ENCODE results near the gene HOXD4.

DNA sequence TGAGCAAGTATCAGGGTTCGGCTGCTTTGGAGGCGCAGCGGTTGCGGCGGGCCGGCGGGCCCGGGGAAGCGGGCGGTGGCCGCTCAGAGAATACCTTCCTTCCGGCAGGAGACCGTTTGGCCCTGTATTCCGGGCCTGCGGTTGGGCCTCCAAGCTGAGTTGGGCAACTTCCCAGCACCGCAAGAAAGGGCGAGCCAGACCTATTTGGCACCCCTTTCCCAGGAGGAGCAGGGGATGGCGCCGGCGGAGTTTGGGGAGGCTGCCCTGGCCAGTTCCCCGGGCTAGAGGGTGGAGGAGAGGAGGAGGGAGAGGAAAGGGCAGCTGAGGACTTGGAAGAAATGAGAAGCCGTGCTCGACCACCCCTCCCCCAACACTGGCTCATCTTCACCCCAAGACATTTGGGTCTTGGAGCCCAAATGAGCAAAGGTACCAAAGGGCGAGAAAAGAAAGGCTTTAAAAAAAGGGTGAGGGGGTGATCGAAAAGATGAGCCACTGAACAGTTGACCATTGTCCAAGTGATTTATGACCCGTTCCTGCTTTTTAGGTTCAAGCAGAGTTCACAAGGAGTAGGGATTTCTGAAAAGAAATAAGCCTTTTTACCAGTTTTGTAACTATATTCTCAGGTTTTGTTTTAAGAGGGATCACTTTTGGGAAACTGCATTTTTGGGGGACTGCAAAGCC, 14.2 kb downstream of the HOXD4 start:
- no peak for TF ChIP-seq POLR2A (IDR thresholded peaks at IDR 0.05; ENCODE audit: low read length)
- TF ChIP-seq NFE2L2 (conservative IDR thresholded peaks at IDR 0.05; ENCODE audit: low read length), result no peak
- TF ChIP-seq, protein P1, sequence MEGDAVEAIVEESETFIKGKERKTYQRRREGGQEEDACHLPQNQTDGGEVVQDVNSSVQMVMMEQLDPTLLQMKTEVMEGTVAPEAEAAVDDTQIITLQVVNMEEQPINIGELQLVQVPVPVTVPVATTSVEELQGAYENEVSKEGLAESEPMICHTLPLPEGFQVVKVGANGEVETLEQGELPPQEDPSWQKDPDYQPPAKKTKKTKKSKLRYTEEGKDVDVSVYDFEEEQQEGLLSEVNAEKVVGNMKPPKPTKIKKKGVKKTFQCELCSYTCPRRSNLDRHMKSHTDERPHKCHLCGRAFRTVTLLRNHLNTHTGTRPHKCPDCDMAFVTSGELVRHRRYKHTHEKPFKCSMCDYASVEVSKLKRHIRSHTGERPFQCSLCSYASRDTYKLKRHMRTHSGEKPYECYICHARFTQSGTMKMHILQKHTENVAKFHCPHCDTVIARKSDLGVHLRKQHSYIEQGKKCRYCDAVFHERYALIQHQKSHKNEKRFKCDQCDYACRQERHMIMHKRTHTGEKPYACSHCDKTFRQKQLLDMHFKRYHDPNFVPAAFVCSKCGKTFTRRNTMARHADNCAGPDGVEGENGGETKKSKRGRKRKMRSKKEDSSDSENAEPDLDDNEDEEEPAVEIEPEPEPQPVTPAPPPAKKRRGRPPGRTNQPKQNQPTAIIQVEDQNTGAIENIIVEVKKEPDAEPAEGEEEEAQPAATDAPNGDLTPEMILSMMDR (IDR thresholded peaks at IDR 0.05), result no peak
- no peak for TF ChIP-seq RARB (CRISPR knock-in tag; IDR thresholded peaks at IDR 0.05)
- no peak for TF ChIP-seq RCOR1 (IDR thresholded peaks at IDR 0.05; ENCODE audit: low read depth, low read length)
- TF ChIP-seq BHLHE40 (IDR thresholded peaks at IDR 0.05; ENCODE audit: low read depth, low read length), result no peak
